HFFc6 (cell line): ENCODE data around the gene QRICH2. TPM values are rescaled to one million over a fixed set of nuclear protein-coding genes. Genes with fewer than 3 reads are reported as not detected.
"Not testable (repeated sequence)": the region's sequence is repeated elsewhere in the genome, so short reads cannot be mapped to it uniquely, and the experiment has no call there.

Source experiments
- DNase-seq: peaks from one replicate; pipeline ENCODE4 v3.0.0-alpha.2; 2018
- H3K27ac Mint-ChIP-seq: 2 replicates; pipeline ENCODE4 v1.8.0; 2020; ENCODE audit warnings: mild to moderate bottlenecking, mixed read lengths
- H3K27me3 Mint-ChIP-seq: 2 replicates; pipeline ENCODE4 v1.8.0; 2021; ENCODE audit warnings: mild to moderate bottlenecking, moderate library complexity, mixed read lengths; ENCODE audit not compliant: insufficient read depth
- H3K36me3 Mint-ChIP-seq: 2 replicates; pipeline ENCODE4 v1.8.0; 2021; ENCODE audit warnings: low read depth, mixed read lengths
- H3K4me1 Mint-ChIP-seq: 2 replicates; pipeline ENCODE4 v1.8.0; 2020; ENCODE audit warnings: low read depth, mixed read lengths
- H3K4me3 Mint-ChIP-seq: 2 replicates; pipeline ENCODE4 v1.8.0; 2020; ENCODE audit warnings: mild to moderate bottlenecking, moderate library complexity, mixed read lengths
- H3K9me3 Mint-ChIP-seq: 2 replicates; pipeline ENCODE4 v1.8.0; 2020; ENCODE audit warnings: mild to moderate bottlenecking, mixed read lengths
- CTCF ChIP-seq: fragments of 200-600 bp; sonication (generic); IDR thresholded peaks from 2 replicates; pipeline ENCODE4 v1.5.0; 2021; ENCODE audit warnings: antibody characterized with exemption, mild to moderate bottlenecking
- total RNA-seq, 6 experiments: library from RNA; stranded (reverse); fragmentation: NEBNext Ultra II Directional; extraction: Animal tissue kit (Norgen Biotek cat#: 25700); gene quantifications; 2 replicates in 1 of 6; 3 replicates in 5 of 6; pipeline ENCODE4 v1.2.3, GENCODE V29; 2021

The QRICH2 gene
- total RNA-seq, 6 experiments from 2014 or later: 1.2 to 2.3 (median 1.4) TPM

- no peaks in the 10 kb centered on the region for H3K9me3 Mint-ChIP-seq
- no peak for TF ChIP-seq CTCF
- DNase-seq: no peak
- H3K27me3 Mint-ChIP-seq: no peaks in the 10 kb centered on the region
- no peaks in the 10 kb centered on the region for H3K4me1 Mint-ChIP-seq
- H3K27ac Mint-ChIP-seq: no peak overlapping the region
- peaks cover 4% of the 10 kb centered on the region; the same call in 1 of the 2 replicates for H3K36me3 Mint-ChIP-seq
- H3K4me3 Mint-ChIP-seq: no peak overlapping the region
Observed at GRCh38 chr17:76309461-76309860, 1.4 kb upstream of the QRICH2 start.

- Mint-ChIP-seq H3K9me3 (no peaks in the 10 kb centered on the region), H3K27ac (no peak overlapping the region), H3K4me3 (no peak overlapping the region), H3K4me1 (peaks cover 6% of the 10 kb centered on the region), H3K27me3 (no peaks in the 10 kb centered on the region), H3K36me3 (peaks cover 4% of the 10 kb centered on the region; the same call in 1 of the 2 replicates)
- TF ChIP-seq CTCF: no peak
- no peak for DNase-seq
Observed at GRCh38 chr17:76307299-76307965, 644 bp downstream of the QRICH2 start.

GRCh38 chr17:76305135-76305454 is 3.0 kb downstream of the QRICH2 start:
- not testable (repeated sequence) for H3K36me3 Mint-ChIP-seq, DNase-seq, H3K9me3 Mint-ChIP-seq, H3K4me3 Mint-ChIP-seq, H3K4me1 Mint-ChIP-seq, H3K27me3 Mint-ChIP-seq, H3K27ac Mint-ChIP-seq

GRCh38 chr17:76304226-76305134 is 3.6 kb downstream of the QRICH2 start:
- peaks cover 6% of the 10 kb centered on the region for H3K4me1 Mint-ChIP-seq
- no peak overlapping the region for H3K27ac Mint-ChIP-seq
- H3K4me3 Mint-ChIP-seq: no peak overlapping the region

GRCh38 chr17:76297436-76297835 is 10.6 kb downstream of the QRICH2 start:
- no peak for DNase-seq
- Mint-ChIP-seq H3K4me1 (no peaks in the 10 kb centered on the region), H3K27me3 (no peaks in the 10 kb centered on the region), H3K36me3 (peaks cover 13% of the 10 kb centered on the region; the same call in 1 of the 2 replicates), H3K9me3 (no peaks in the 10 kb centered on the region), H3K4me3 (no peak overlapping the region), H3K27ac (no peak overlapping the region)
- no peak for TF ChIP-seq CTCF

More at GRCh38 chr17:76304226-76305134, 3.6 kb downstream of the QRICH2 start:
- no peaks in the 10 kb centered on the region for H3K9me3 Mint-ChIP-seq
- H3K27me3 Mint-ChIP-seq: no peaks in the 10 kb centered on the region
- no peak for DNase-seq
- no peak for TF ChIP-seq CTCF
- peaks cover 3% of the 10 kb centered on the region; the same call in 1 of the 2 replicates for H3K36me3 Mint-ChIP-seq

GRCh38 chr17:76296889-76297288 is 11.2 kb downstream of the QRICH2 start:
- no peaks in the 10 kb centered on the region for H3K4me1 Mint-ChIP-seq
- no peak for TF ChIP-seq CTCF
- H3K9me3 Mint-ChIP-seq: no peaks in the 10 kb centered on the region
- H3K27me3 Mint-ChIP-seq: no peaks in the 10 kb centered on the region
- H3K4me3 Mint-ChIP-seq: no peak overlapping the region
- DNase-seq: no peak
- no peak overlapping the region for H3K27ac Mint-ChIP-seq
- peaks cover 15% of the 10 kb centered on the region; the same call in 1 of the 2 replicates for H3K36me3 Mint-ChIP-seq
